Panc1 (cell line): ENCODE data around the gene OR10G8. TPM values are rescaled to one million over a fixed set of nuclear protein-coding genes. Genes with fewer than 3 reads are reported as not detected.

Experiments
- ATAC-seq: fragments of 200-7000 bp; cut with Tn5 transposase; 2 replicates; pipeline ENCODE4 v1.9.1; 2020; ENCODE audit warnings: mild to moderate bottlenecking, moderate library complexity
- BruUV-seq: library from RNA; stranded (reverse); fragments of 400-500 nt; replicated peaks from 2 replicates; lab custom pipeline; 2021; lab: Mats Ljungman, UMichigan
- CTCF ChIA-PET: fragments of 300-600 bp; sonication (Branson Sonifier 250); formaldehyde crosslinking; loops from one replicate; lab custom pipeline; 2022; ENCODE audit warnings: antibody characterized with exemption; lab: Charles Lee
- POLR2A ChIA-PET: fragments of 300-600 bp; sonication (Branson Sonifier 250); formaldehyde crosslinking; loops from one replicate; lab custom pipeline; 2022; ENCODE audit warnings: antibody characterized with exemption; lab: Charles Lee
- DNase-seq: peaks from one replicate; pipeline ENCODE4 v3.0.0-alpha.2; 2010; ENCODE audit warnings: low read depth, low spot score
- H3K27ac ChIP-seq: 2 replicates; pipeline ENCODE4 v1.5.1; 2011; ENCODE audit warnings: mild to moderate bottlenecking, low read length, inconsistent platforms
- H3K27me3 ChIP-seq: fragments of 200-500 bp; sonication (Bioruptor generic); 2 replicates; pipeline ENCODE4 v1.6.0; 2014; ENCODE audit warnings: low read length, inconsistent platforms; ENCODE audit not compliant: control insufficient read depth, insufficient read depth
- H3K36me3 ChIP-seq: fragments of 200-500 bp; sonication (Bioruptor generic); 2 replicates; pipeline ENCODE4 v1.5.1; 2014; ENCODE audit warnings: inconsistent platforms, mild to moderate bottlenecking, low read length, moderate library complexity; ENCODE audit not compliant: control insufficient read depth, insufficient read depth
- H3K4me1 ChIP-seq: 2 replicates; pipeline ENCODE4 v1.5.1; 2011; ENCODE audit warnings: inconsistent platforms, mild to moderate bottlenecking, low read length, moderate library complexity; ENCODE audit not compliant: control insufficient read depth, insufficient read depth
- H3K4me3 ChIP-seq, 2 experiments: 2 replicates each; pipeline ENCODE4 v1.5.1; 2011 to 2012; ENCODE audit warnings: low read depth in 2 of 2, low read length in 2 of 2, mild to moderate bottlenecking in 2 of 2, inconsistent platforms in 1 of 2, moderate library complexity in 1 of 2
- H3K9me3 ChIP-seq: fragments of 200-500 bp; sonication (Bioruptor generic); 2 replicates; pipeline ENCODE4 v1.5.1; 2014; ENCODE audit warnings: low read depth, mild to moderate bottlenecking, inconsistent platforms, low read length, moderate library complexity; ENCODE audit not compliant: control insufficient read depth, insufficient read depth
- CTCF ChIP-seq: fragments of 450-650 bp; IDR thresholded peaks from 2 replicates; pipeline ENCODE4 v1.5.1; 2017; ENCODE audit warnings: mild to moderate bottlenecking
- POLR2AphosphoS5 ChIP-seq: IDR thresholded peaks from 2 replicates; pipeline ENCODE4 v1.6.1; 2012; ENCODE audit warnings: mild to moderate bottlenecking, low read depth, low read length, moderate library complexity
- REST ChIP-seq, 2 experiments: IDR thresholded peaks; 2 replicates each; pipeline ENCODE4 v1.6.1; 2011 to 2012; ENCODE audit warnings: low read depth in 2 of 2, control low read depth in 1 of 2, low read length in 1 of 2, mild to moderate bottlenecking in 1 of 2, moderate library complexity in 1 of 2; ENCODE audit not compliant: insufficient read depth in 1 of 2
- SIN3A ChIP-seq: IDR thresholded peaks from 2 replicates; pipeline ENCODE4 v1.6.1; 2012; ENCODE audit warnings: low read depth, mild to moderate bottlenecking, low read length, moderate library complexity, borderline replicate concordance; ENCODE audit not compliant: insufficient read depth
- TCF7L2 ChIP-seq: IDR thresholded peaks from 2 replicates; pipeline ENCODE4 v1.6.1; 2011; ENCODE audit warnings: mild to moderate bottlenecking, low read depth, low read length, inconsistent platforms
- in situ Hi-C: cut with HindIII; loops from 2 replicates; pipeline ENCODE4 v1.10.0; 2016; ENCODE audit warnings: low sequenced_read_pairs, low pct_unique_long_range_greater_than_20kb
- intact Hi-C: fragments of 100-400 bp; cut with micrococcal nuclease; formaldehyde crosslinking; loops from one replicate; pipeline ENCODE4 v1.10.0; 2022; ENCODE audit not compliant: unreplicated experiment
- total RNA-seq: library from RNA; stranded (reverse); gene quantifications from one replicate; pipeline ENCODE4 v1.2.1, GENCODE V29; 2021; ENCODE audit not compliant: unreplicated experiment

Gene OR10G8
- total RNA-seq, 1 experiment from 2014 or later: not detected

DNA sequence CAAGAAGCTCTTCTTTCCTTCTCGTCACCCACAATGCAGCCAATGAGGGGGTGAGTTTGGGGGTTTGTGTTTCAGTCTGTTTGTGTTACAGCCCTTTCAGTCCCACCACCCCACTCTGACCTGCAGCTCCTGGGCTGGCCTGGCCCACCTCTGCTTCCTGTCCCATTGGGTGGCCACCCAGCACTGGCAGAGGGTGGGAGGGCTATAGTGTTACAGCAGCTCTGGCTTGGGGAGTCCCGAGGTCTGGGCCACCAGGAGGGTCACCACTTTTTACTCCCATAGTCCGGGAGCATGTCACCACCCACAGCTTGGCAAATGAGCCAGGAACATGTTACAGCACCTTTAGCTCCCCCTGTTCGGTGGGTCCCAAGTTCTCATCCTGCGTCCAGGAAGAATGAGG, 47.3 kb upstream of the OR10G8 start:
- Histone ChIP-seq H3K4me3 (no peak overlapping the region), H3K36me3 (no peaks in the 10 kb centered on the region), H3K9me3 (no peaks in the 10 kb centered on the region), H3K27ac (no peak overlapping the region), H3K4me1 (no peaks in the 10 kb centered on the region), H3K27me3 (no peaks in the 10 kb centered on the region)
- ATAC-seq (no peak), DNase-seq (no peak)
- POLR2A ChIA-PET: no interaction called here
- TF ChIP-seq CTCF: no peak
- in situ Hi-C loops (no loop called here), intact Hi-C loops (no loop called here)
- CTCF ChIA-PET: interaction anchor here (0.6 kb wide), 1 partner anchor 270 kb away, joined by 4 read pairs; no protein-coding TSS in a partner anchor
- BruUV-seq: no TSS peak

DNA sequence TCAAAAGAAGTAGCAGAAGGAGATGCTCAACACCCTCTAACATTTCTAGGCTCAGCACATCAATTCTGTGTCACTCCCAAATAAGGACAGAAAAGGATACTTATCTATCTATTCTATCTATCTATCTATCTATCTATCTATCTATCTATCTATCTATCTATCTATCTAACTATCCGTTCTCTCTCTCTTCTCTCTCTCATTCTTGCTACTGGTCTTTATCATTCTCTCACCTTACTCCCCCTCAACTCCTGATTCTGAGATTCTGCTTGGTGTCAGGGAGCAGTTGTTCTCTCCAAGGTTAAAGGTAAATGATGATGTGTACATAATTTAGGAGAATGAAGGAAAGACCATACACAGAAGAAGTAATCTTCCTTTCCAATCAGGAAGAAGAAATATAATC, 31.5 kb upstream of the OR10G8 start, which contains the start of gene OR10G6:
TSS of gene OR10G6 (minus strand) at position 43 of the 400 bp plus-strand sequence. CDS start at position 43, 0 bp downstream.
- in situ Hi-C loops: no loop called here
- intact Hi-C loops: no loop called here

GRCh38 chr11:124012697-124013096, 13.9 kb upstream of the OR10G8 start, which contains the start of gene OR10G4:
TSS of gene OR10G4 (plus strand) at chr11:124012997. CDS start at chr11:124015575, 2,578 bp downstream.
- Histone ChIP-seq H3K4me1 (no peaks in the 10 kb centered on the region), H3K27me3 (no peaks in the 10 kb centered on the region), H3K4me3 (no peak within 1 kb of the TSS), H3K36me3 (no peaks in the 10 kb centered on the region), H3K9me3 (no peaks in the 10 kb centered on the region), H3K27ac (no peak within 1 kb of the TSS)
- BruUV-seq: no TSS peak
- intact Hi-C loops: no loop called here
- TF ChIP-seq POLR2AphosphoS5 (no peak), SIN3A (no peak), REST (IDR thresholded peaks at IDR 0.05; ENCODE audit: insufficient read depth in 1 of 2, low read depth in 2 of 2, low read length in 1 of 2) (no peak), TCF7L2 (no peak), CTCF (no peak)
- ChIA-PET POLR2A (no interaction called here), CTCF (no interaction called here)
- no peak for DNase-seq
- no peak for ATAC-seq
- in situ Hi-C loops: no loop called here

More for the DNA sequence above, 31.5 kb upstream of the OR10G8 start, which contains the start of gene OR10G6:
- ChIA-PET CTCF (no interaction called here), POLR2A (no interaction called here)
- Histone ChIP-seq H3K9me3 (no peaks in the 10 kb centered on the region), H3K36me3 (no peaks in the 10 kb centered on the region), H3K27ac (no peak within 1 kb of the TSS), H3K4me1 (no peaks in the 10 kb centered on the region), H3K27me3 (no peaks in the 10 kb centered on the region), H3K4me3 (no peak within 1 kb of the TSS)
- BruUV-seq: no TSS peak
- TF ChIP-seq POLR2AphosphoS5: no peak
- TF ChIP-seq TCF7L2: no peak
- no peak for TF ChIP-seq REST (IDR thresholded peaks at IDR 0.05; ENCODE audit: insufficient read depth in 1 of 2, low read depth in 2 of 2, low read length in 1 of 2)
- no peak for DNase-seq
- ATAC-seq: no peak
